Ishikawa (cell line): ENCODE measurements around the gene FASTKD1.

ENCODE experiments used
- CEBPB ChIP-seq: IDR thresholded peaks from 2 replicates; pipeline ENCODE4 v1.6.1; 2012
- CREB1 ChIP-seq: IDR thresholded peaks from 2 replicates; pipeline ENCODE4 v1.6.1; 2012; ENCODE audit warnings: low read depth
- EGR1 ChIP-seq: IDR thresholded peaks from 2 replicates; pipeline ENCODE4 v1.6.1; 2012
- EP300 ChIP-seq: IDR thresholded peaks from 2 replicates; pipeline ENCODE4 v1.6.1; 2012; ENCODE audit warnings: borderline replicate concordance
- FOXM1 ChIP-seq: IDR thresholded peaks from 2 replicates; pipeline ENCODE4 v1.6.1; 2012; ENCODE audit warnings: low read depth, borderline replicate concordance
- MAX ChIP-seq: IDR thresholded peaks from 2 replicates; pipeline ENCODE4 v1.6.1; 2012
- NFIC ChIP-seq: IDR thresholded peaks from 2 replicates; pipeline ENCODE4 v1.6.1; 2012
- RAD21 ChIP-seq: IDR thresholded peaks from 2 replicates; pipeline ENCODE4 v1.6.1; 2012; ENCODE audit warnings: low read depth
- REST ChIP-seq: IDR thresholded peaks from 2 replicates; pipeline ENCODE4 v1.6.1; 2012; ENCODE audit warnings: low read depth, mild to moderate bottlenecking
- TAF1 ChIP-seq: IDR thresholded peaks from 2 replicates; pipeline ENCODE4 v1.6.1; 2012; ENCODE audit warnings: low read depth, mild to moderate bottlenecking
- TCF12 ChIP-seq: IDR thresholded peaks from 2 replicates; pipeline ENCODE4 v1.6.1; 2012; ENCODE audit warnings: low read depth
- TEAD4 ChIP-seq: IDR thresholded peaks from 2 replicates; pipeline ENCODE4 v1.6.1; 2012
- YY1 ChIP-seq: IDR thresholded peaks from 2 replicates; pipeline ENCODE4 v1.6.1; 2012; ENCODE audit warnings: low read depth
- ZBTB7A ChIP-seq: IDR thresholded peaks from 2 replicates; pipeline ENCODE4 v1.6.1; 2012; ENCODE audit warnings: low read depth
- TF ChIP-seq, protein P1 (sequence below): IDR thresholded peaks from 2 replicates; pipeline ENCODE4 v1.6.1; 2012

Gene FASTKD1

DNA sequence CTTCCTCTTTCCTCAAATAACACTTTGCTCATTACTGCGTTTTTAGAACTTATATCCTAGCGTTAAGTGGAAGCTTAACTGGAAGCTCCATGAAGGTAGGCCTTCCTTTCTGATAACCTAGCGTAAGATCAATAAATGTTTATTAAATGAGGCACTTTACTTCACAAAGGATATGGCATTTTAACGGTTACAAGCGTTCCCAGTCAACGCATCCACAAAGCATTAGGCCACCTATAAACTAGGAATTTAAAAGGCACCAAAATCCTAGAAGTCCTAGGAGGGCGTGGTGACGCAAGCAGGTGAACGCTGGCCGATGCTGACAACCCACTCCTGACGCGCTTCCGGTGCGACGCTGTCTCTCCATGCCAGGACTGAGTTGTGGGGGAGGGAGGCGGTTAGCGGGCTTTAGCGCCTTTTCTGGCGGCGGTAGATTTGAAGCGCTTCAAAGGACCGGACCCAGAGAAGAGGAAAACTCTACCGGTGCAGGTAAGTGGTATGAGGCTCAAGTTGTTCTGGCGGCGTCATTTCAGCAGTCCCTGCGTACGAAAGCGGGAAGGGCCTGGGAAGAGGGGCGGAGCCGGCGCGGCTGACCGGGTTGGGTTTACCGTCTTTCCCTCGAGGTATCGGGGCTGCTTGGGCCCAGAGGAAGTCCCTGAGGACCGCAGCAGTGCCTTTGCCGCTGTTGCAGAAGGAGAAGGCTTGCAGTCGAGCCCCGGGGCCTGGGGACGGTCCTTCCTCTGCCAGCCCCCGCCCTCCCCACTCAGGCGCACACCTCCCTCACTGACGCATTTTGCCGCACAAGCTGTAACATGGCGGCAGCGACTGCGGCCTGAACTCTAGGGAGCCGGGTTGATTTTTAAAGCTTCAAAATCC is 10.6 kb upstream of the FASTKD1 start, which contains the start of gene PPIG:
Gene PPIG, plus strand, starts transcription at position 347 of the 873 bp plus-strand sequence. CDS start 19,691 bp downstream, outside the sequence.
- TF ChIP-seq NFIC (peak; percentile 74), EGR1 (peak; percentile 32; the same call in 1 of the 2 replicates), MAX (peak; percentile 78), TCF12 (peak; percentile 44; the same call in 1 of the 2 replicates), REST (no peak), FOXM1 (no peak; the same call in 1 of the 2 replicates), CEBPB (peak; percentile 68), CREB1 (peak; percentile 98), YY1 (peak; percentile 95), ZBTB7A (no peak), RAD21 (no peak), TEAD4 (peak; percentile 9; the same call in 1 of the 2 replicates), EP300 (peak; percentile 32; the same call in 1 of the 2 replicates), TAF1 (peak; percentile 91)
- TF ChIP-seq, protein P1, sequence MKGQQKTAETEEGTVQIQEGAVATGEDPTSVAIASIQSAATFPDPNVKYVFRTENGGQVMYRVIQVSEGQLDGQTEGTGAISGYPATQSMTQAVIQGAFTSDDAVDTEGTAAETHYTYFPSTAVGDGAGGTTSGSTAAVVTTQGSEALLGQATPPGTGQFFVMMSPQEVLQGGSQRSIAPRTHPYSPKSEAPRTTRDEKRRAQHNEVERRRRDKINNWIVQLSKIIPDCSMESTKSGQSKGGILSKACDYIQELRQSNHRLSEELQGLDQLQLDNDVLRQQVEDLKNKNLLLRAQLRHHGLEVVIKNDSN: no peak

- TF ChIP-seq NFIC (no peak), CEBPB (no peak), MAX (no peak), YY1 (no peak), RAD21 (no peak), CREB1 (no peak), EP300 (no peak), TEAD4 (no peak), FOXM1 (no peak), TAF1 (no peak), EGR1 (no peak), REST (no peak), TCF12 (no peak), ZBTB7A (no peak)
- TF ChIP-seq, protein P1: no peak
Measured at GRCh38 chr2:169583518-169583917, 9.9 kb upstream of the FASTKD1 start.

DNA sequence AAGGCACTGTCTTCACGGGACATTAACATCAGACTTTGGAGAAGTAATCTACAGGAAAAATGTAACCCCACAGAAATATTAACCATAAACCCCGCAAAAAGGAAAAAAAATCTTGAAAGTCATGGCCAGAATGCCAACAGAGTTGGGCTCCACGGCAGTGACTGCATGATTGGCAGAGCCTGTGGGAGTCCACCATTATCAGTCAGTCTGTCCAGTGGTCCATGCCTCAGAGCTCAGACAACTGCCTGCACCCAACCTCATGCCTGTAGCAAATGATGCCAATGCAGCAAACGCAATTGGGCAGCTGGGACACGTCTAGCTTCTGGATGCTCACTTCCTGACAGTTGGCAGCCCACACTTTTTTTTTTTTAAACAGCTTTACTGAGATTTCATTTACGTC is 5.4 kb upstream of the FASTKD1 start:
- no peak for TF ChIP-seq TCF12
- no peak for TF ChIP-seq RAD21

DNA sequence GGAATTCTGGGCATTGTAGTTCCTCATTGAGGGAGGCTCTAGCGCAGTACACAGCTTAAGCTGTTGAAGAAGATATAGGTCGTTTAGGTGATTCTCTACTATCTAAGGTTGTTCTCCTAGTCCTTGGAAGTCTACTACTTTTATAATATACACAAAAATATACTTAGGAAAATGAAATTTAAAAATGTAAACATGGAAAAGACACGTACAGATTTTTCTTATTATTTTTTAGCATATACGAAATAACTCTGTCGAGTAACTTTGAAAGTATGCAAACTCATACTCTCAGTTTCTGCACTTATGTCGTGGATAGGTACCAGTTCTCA is 272 bp upstream of the FASTKD1 start:
- TF ChIP-seq, protein P1: no peak
- no peak for TF ChIP-seq MAX
- no peak for TF ChIP-seq ZBTB7A
- TF ChIP-seq FOXM1: no peak
- no peak for TF ChIP-seq YY1
- TF ChIP-seq CEBPB: no peak
- no peak for TF ChIP-seq REST
- no peak for TF ChIP-seq TEAD4
- no peak for TF ChIP-seq TCF12
- TF ChIP-seq RAD21: no peak
- no peak for TF ChIP-seq CREB1
- no peak for TF ChIP-seq TAF1
- TF ChIP-seq EP300: no peak
